Activated CD8-positive, alpha-beta memory T cell treated with anti-CD3 and anti-CD28 coated beads for 4 hours (primary cell): ENCODE data around the gene WNK1.
"Not testable (repeated sequence)": the region's sequence is repeated elsewhere in the genome, so short reads cannot be mapped to it uniquely, and the experiment has no call there.

Experiments
- DNase-seq, 2 donors: peaks; one replicate each; pipeline ENCODE4 v3.0.0-alpha.2; 2020; ENCODE audit warnings: low read depth in 2 of 2

WNK1 gene

DNA sequence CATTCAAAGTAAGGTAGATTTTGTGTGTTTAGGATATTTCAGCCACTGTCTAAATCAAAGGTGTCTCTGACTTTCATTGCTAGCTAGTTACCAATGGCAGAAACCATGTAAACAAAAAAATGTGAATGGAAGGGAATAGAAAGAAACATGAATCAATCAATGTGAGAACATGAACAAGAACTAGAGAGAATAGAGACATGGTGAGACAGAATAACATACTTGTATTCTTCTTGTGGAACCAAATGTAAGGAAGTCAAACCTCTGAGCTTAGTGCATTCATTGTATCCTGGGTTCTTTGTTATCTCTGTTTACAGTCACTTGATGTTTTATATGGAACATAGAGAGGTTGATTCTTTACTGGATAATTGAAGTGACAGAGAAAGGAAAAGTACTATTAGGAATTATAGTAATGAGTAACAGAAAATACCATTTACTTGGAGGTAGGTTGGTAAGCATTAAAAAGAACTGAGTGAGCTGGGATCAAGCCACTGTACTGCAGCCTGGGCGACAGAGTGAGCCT is 2.6 kb upstream of the WNK1 start:
- no peak for DNase-seq

DNA sequence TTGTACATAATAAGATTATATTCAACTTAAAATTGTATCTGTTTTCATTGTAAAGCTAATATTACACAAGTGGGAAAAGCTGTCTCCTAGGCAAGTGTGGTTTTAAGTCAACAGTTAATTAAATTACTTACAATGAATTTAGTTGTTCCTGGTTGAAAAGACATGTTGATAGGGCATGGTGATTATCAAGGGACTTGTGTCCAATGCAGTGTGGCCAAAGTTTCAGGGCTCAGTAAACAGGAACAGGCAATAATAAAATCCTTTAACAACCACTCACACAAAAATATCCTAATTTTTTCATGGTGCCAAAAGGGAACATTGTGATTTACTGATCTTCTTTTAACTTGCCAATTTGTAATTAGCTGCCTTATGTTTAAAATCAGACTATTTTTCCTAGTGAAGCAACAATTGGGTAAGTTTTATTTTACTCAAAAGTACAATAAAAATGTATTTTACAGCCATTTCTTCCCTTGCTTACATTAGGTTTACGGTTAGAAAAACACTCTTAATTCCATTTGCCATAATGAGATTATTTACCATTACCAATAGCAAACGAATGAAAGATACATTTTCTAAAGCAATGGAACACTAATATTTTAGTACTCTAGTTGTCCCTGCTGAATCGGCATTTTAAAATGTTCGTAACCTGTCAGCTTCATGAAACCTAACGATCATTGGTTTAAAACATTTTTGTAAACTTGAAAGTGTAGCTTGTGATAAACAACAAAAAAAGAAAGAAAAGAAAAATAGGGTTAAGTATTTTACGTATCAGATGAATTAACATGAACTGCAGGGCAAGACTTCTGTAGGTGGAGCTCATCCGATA is 1.8 kb upstream of the WNK1 start:
- DNase-seq: no peak

GRCh38 chr12:751192-751998 is 984 bp upstream of the WNK1 start:
- peak; percentile 70 to 72 for DNase-seq

GRCh38 chr12:752695-753610 is 574 bp downstream of the WNK1 start:
- peak in 1 of 2 donors; percentile 6 for DNase-seq

DNA sequence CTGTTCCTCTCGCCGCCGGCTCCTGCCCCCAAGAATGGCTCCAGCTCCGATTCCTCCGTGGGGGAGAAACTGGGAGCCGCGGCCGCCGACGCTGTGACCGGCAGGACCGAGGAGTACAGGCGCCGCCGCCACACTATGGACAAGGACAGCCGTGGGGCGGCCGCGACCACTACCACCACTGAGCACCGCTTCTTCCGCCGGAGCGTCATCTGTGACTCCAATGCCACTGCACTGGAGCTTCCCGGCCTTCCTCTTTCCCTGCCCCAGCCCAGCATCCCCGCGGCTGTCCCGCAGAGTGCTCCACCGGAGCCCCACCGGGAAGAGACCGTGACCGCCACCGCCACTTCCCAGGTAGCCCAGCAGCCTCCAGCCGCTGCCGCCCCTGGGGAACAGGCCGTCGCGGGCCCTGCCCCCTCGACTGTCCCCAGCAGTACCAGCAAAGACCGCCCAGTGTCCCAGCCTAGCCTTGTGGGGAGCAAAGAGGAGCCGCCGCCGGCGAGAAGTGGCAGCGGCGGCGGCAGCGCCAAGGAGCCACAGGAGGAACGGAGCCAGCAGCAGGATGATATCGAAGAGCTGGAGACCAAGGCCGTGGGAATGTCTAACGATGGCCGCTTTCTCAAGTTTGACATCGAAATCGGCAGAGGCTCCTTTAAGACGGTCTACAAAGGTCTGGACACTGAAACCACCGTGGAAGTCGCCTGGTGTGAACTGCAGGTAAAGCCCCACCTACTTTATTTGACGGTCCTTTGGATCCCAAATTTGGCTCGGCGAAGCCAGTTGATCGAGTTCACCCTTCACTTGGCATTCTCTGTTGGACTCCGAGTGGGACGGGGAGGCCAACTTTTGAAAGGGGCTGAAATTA is 1.5 kb downstream of the WNK1 start:
- DNase-seq: no peak

DNA sequence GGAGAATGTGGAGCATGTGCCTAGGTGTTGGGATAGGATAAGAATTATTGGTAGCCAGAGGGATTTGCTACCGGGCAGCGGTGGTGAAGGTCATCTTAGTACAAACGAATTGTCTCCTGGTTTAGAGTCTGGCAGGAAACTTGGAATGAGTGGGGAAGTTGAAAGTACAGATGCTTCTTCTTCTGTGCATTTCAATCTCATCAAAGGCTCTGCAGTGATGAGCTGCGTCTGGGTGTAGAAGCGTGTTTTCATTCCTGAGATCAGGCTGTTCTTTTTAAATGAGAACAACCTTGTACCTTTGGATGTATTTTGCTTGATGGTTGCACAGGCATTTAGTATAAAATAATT is 2.1 kb downstream of the WNK1 start:
- DNase-seq: no peak

- no peak for DNase-seq
These were observed 2.6 kb downstream of the WNK1 start for GRCh38 chr12:754851-755562.

DNA sequence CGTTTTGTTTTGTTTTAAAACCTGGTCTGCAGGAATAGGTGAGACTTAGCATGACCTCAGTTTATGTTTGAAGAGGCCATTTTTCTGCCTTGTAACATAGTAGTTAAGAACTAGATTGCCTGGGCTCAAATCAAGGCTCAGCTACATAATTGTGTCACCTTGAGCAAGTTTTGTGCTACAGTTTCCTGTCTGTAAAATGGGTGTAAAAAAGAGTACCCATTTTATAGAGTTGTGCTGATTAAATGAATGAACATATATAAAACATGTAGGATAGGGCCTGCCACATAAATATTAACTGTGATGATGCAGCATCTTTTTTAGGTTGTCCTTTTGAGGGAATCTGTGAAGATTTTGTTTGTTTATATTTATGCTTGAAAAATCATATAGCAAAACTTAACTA is 7.2 kb downstream of the WNK1 start:
- no peak for DNase-seq

- no peak for DNase-seq
These were observed 8.9 kb downstream of the WNK1 start for GRCh38 chr12:761256-761655.

- DNase-seq: no peak
These were observed 13.5 kb downstream of the WNK1 start for GRCh38 chr12:765840-766239.

DNA sequence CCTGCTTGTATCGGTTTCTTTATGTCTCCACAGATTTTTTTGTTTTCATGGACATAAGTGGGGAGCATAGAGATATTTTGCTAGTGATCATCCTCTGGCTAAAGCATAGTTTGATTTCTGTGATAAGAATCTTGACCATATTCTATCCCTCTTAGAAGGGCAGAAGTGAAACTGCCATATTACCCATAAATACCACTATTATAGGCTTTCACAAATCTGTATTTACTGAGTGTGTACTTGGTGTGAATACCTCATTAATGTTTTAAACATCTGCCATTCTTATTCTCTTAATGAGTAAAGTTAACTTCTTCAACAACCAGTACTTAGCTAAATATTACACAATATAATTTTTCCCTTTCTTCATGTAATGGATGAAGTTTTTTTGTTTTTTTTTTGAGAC is 16.1 kb downstream of the WNK1 start:
- DNase-seq: no peak

DNA sequence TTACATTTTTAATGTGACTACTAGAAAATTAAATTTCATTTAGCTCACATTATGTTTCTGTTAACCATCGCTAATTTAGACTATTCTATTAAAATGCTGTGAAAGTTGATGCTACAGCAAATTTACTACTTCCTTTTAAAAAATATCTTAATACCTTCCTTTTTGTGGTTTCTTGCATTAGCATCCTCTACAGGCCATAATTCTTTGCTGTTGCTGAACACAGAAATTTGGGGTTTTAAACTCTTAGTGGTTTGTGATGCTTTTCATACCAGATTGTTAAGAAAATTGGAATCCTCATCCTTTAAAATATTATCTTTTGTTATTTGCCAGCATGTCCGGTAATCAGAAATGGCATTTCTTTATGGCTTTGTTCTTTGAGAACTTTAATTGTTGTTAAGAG is 18.1 kb downstream of the WNK1 start:
- no peak for DNase-seq

DNA sequence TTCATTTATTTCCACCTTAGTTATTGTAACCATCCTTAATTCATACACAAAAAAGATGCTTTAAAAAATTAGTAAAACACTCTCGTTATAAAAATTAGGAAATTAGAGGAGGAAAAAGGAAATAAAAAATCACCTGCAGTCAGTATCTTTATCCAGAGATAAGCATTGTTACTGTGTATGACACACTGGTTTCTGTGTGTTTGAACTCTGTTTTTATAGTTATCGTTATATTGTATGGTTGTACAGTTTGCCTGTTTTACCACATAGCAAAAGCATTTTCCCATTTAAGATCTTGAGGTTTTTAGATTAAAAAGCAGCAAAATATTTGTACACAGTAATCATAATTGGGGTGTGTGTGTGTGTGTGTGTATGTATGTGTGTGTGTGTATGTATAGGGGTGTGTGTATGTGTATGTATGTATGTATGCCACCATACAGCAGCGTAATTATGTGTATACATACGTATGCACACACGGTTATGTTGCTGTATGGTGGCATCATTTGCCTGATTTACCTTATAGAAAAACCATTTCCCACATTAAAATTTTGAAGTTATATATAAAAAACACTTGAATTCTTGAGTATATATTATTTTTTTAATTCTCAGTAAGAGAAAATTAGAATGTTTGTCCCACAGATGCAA is 19.8 kb downstream of the WNK1 start:
- no peak for DNase-seq

- no peak for DNase-seq
These were observed 21.8 kb downstream of the WNK1 start for GRCh38 chr12:774051-774614.

- DNase-seq: not testable (repeated sequence)
These were observed 23.8 kb downstream of the WNK1 start for GRCh38 chr12:775973-776771.

- DNase-seq: not testable (repeated sequence)
These were observed 24.5 kb downstream of the WNK1 start for GRCh38 chr12:776772-777373.

- no peak for DNase-seq
These were observed 25.2 kb downstream of the WNK1 start for GRCh38 chr12:777550-778047.

- no peak for DNase-seq
These were observed 26.2 kb downstream of the WNK1 start for GRCh38 chr12:778615-779014.
